Measurements from ENCODE around the gene TLR3.
A peak's percentile ranks its signal among the peaks of the same experiment; 100 is the strongest.

Gene TLR3

DNA sequence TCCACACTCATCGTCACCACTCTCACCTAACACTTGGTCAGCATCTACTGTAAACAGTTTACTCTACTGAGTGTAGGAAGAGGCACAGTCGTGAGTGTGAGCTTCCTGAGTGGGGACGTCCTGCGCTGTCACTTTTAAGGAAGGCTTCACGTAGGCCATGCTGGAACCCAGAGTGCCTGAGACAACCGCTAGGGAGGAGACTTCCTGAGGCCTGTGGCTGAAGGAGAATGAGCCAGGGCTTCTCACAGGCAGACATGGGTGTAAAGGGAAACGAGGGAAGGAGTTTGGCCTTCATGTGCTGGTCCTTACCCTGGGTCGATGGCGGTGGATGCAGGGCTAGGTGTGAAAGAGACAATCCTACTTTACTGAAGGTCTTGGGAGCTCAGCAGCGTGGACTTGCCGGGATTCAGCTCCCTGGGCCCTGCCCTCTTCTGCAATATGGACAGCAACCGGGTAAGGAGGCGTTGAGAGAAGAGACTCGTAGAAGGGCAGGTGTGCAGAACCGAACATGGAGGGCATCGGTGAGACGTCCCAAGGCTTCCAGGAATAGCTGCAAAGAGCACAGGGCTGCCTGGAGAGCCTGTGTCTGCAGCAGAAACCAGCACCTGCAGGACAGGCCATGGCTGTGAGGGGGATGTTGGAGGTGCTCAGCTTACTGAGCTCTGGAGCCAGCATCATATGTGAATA, 48.7 kb upstream of the TLR3 start:
- POLR2A ChIA-PET, result no interaction called here
- no peak overlapping the region for H3K27ac ChIP-seq (ENCODE audit: extremely low read depth, low read depth, low read length)
- no peaks in the 10 kb centered on the region for H3K4me1 ChIP-seq (ENCODE audit: control insufficient read depth, insufficient read depth, low read length)
- no peaks in the 10 kb centered on the region for H3K36me3 ChIP-seq (ENCODE audit: control insufficient read depth in 2 of 2, insufficient read depth in 1 of 2, low read length in 2 of 2)
- CTCF ChIA-PET, result interaction anchor here (0.7 to 3.1 kb wide), 6 partner anchors 13 to 422 kb away, joined by 3 to 44 read pairs (median 6); no protein-coding TSS in a partner anchor
- H3K9me3 ChIP-seq (ENCODE audit: control insufficient read depth, insufficient read depth, low read depth, low read length), result no peaks in the 10 kb centered on the region
- no peak overlapping the region for H3K4me3 ChIP-seq (ENCODE audit: low read depth, low read length)
- no peak for TF ChIP-seq IKZF3 (tag by site-specific recombination; IDR thresholded peaks at IDR 0.05)
- TF ChIP-seq ZNF366 (tag by site-specific recombination; conservative IDR thresholded peaks at IDR 0.05), result no peak
- TF ChIP-seq ZNF394 (tag by site-specific recombination; IDR thresholded peaks at IDR 0.05; ENCODE audit: borderline replicate concordance), result no peak
- no peak for TF ChIP-seq REPIN1 (tag by site-specific recombination; IDR thresholded peaks at IDR 0.05; ENCODE audit: low read depth)
- TF ChIP-seq, protein P1, sequence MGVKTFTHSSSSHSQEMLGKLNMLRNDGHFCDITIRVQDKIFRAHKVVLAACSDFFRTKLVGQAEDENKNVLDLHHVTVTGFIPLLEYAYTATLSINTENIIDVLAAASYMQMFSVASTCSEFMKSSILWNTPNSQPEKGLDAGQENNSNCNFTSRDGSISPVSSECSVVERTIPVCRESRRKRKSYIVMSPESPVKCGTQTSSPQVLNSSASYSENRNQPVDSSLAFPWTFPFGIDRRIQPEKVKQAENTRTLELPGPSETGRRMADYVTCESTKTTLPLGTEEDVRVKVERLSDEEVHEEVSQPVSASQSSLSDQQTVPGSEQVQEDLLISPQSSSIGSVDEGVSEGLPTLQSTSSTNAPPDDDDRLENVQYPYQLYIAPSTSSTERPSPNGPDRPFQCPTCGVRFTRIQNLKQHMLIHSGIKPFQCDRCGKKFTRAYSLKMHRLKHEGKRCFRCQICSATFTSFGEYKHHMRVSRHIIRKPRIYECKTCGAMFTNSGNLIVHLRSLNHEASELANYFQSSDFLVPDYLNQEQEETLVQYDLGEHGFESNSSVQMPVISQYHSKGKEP (tag by site-specific recombination; IDR thresholded peaks at IDR 0.05), result no peak
- no peak for TF ChIP-seq ZSCAN16 (tag by site-specific recombination; IDR thresholded peaks at IDR 0.05)
- TF ChIP-seq EGR2 (tag by site-specific recombination; IDR thresholded peaks at IDR 0.05; ENCODE audit: low read depth), result no peak
- no peak for TF ChIP-seq ZFP37 (tag by site-specific recombination; IDR thresholded peaks at IDR 0.05)
- no peak for TF ChIP-seq GLI4 (tag by site-specific recombination; IDR thresholded peaks at IDR 0.05)
- TF ChIP-seq HOXA7 (CRISPR knock-in tag; IDR thresholded peaks at IDR 0.05; ENCODE audit: borderline replicate concordance), result no peak
- TF ChIP-seq ZNF529 (tag by site-specific recombination; IDR thresholded peaks at IDR 0.05; ENCODE audit: insufficient replicate concordance), result no peak
- TF ChIP-seq, protein P2, sequence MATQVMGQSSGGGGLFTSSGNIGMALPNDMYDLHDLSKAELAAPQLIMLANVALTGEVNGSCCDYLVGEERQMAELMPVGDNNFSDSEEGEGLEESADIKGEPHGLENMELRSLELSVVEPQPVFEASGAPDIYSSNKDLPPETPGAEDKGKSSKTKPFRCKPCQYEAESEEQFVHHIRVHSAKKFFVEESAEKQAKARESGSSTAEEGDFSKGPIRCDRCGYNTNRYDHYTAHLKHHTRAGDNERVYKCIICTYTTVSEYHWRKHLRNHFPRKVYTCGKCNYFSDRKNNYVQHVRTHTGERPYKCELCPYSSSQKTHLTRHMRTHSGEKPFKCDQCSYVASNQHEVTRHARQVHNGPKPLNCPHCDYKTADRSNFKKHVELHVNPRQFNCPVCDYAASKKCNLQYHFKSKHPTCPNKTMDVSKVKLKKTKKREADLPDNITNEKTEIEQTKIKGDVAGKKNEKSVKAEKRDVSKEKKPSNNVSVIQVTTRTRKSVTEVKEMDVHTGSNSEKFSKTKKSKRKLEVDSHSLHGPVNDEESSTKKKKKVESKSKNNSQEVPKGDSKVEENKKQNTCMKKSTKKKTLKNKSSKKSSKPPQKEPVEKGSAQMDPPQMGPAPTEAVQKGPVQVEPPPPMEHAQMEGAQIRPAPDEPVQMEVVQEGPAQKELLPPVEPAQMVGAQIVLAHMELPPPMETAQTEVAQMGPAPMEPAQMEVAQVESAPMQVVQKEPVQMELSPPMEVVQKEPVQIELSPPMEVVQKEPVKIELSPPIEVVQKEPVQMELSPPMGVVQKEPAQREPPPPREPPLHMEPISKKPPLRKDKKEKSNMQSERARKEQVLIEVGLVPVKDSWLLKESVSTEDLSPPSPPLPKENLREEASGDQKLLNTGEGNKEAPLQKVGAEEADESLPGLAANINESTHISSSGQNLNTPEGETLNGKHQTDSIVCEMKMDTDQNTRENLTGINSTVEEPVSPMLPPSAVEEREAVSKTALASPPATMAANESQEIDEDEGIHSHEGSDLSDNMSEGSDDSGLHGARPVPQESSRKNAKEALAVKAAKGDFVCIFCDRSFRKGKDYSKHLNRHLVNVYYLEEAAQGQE (tag by site-specific recombination; IDR thresholded peaks at IDR 0.05), result no peak
- TF ChIP-seq, protein P3, sequence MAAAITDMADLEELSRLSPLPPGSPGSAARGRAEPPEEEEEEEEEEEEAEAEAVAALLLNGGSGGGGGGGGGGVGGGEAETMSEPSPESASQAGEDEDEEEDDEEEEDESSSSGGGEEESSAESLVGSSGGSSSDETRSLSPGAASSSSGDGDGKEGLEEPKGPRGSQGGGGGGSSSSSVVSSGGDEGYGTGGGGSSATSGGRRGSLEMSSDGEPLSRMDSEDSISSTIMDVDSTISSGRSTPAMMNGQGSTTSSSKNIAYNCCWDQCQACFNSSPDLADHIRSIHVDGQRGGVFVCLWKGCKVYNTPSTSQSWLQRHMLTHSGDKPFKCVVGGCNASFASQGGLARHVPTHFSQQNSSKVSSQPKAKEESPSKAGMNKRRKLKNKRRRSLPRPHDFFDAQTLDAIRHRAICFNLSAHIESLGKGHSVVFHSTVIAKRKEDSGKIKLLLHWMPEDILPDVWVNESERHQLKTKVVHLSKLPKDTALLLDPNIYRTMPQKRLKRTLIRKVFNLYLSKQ (tag by site-specific recombination; IDR thresholded peaks at IDR 0.05; ENCODE audit: borderline replicate concordance), result no peak
- no peak for TF ChIP-seq WT1 (tag by site-specific recombination; IDR thresholded peaks at IDR 0.05)
- TF ChIP-seq ZNF132 (tag by site-specific recombination; IDR thresholded peaks at IDR 0.05; ENCODE audit: borderline replicate concordance), result no peak
- no peak for TF ChIP-seq ZNF223 (tag by site-specific recombination; IDR thresholded peaks at IDR 0.05)
- TF ChIP-seq GFI1B (tag by site-specific recombination; IDR thresholded peaks at IDR 0.05), result no peak

DNA sequence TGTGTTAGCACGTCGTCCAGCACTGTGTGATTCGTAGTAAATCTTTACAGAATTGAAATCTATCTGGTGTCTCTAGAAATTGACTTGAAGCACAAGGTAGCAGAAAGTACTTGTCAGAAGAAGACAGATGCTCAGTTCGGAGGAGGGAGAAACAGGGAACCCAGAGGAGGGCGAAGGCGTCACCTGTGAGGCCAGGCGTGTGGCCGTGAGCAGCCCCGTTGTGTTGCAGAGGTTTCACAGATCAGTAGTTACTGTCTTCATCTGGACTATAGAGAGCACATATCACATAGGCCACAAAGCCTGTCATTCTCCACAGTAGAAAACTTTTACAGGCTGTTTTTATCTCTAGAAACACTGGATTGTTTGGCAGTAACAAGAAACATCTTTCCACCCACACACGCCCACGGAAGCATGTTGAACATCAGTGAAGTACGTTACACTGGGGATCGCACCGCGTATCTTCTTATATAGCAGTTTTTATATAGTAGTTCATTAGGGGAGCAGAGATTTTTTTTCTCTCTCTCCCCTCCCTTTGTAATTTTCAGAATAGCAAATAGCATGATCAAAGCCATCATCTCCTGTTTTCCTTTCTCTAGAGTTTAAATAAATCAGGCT, 48.1 kb upstream of the TLR3 start:
- no peak overlapping the region for H3K4me3 ChIP-seq (ENCODE audit: low read depth, low read length)
- H3K4me1 ChIP-seq (ENCODE audit: control insufficient read depth, insufficient read depth, low read length), result no peaks in the 10 kb centered on the region
- H3K36me3 ChIP-seq (ENCODE audit: control insufficient read depth in 2 of 2, insufficient read depth in 1 of 2, low read length in 2 of 2), result no peaks in the 10 kb centered on the region
- CTCF ChIA-PET, result interaction anchor here (0.7 to 3.1 kb wide), 19 partner anchors 10 to 408 kb away, joined by 3 to 44 read pairs (median 4); partner anchors contain the start of gene TLR3
- TF ChIP-seq EGR2 (tag by site-specific recombination; IDR thresholded peaks at IDR 0.05; ENCODE audit: low read depth) (0 out of 2 replicates have a peak, but pooled peaks have one; percentile 39), MYNN (tag by site-specific recombination; IDR thresholded peaks at IDR 0.05; ENCODE audit: borderline replicate concordance) (no peak), ZFHX2 (tag by site-specific recombination; conservative IDR thresholded peaks at IDR 0.05) (peak; percentile 34; the same call in 1 of the 2 replicates)
- TF ChIP-seq, protein P4, sequence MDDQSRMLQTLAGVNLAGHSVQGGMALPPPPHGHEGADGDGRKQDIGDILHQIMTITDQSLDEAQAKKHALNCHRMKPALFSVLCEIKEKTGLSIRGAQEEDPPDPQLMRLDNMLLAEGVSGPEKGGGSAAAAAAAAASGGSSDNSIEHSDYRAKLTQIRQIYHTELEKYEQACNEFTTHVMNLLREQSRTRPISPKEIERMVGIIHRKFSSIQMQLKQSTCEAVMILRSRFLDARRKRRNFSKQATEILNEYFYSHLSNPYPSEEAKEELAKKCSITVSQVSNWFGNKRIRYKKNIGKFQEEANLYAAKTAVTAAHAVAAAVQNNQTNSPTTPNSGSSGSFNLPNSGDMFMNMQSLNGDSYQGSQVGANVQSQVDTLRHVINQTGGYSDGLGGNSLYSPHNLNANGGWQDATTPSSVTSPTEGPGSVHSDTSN (CRISPR knock-in tag; IDR thresholded peaks at IDR 0.05), result no peak
- H3K27ac ChIP-seq (ENCODE audit: extremely low read depth, low read depth, low read length), result no peak overlapping the region
- no peaks in the 10 kb centered on the region for H3K9me3 ChIP-seq (ENCODE audit: control insufficient read depth, insufficient read depth, low read depth, low read length)
- POLR2A ChIA-PET, result no interaction called here
